HEK293T (cell line): ENCODE data around the gene MAGI2.

Source experiments
- FOXM1 ChIP-seq: fragments of 450-650 bp; IDR thresholded peaks from 2 replicates; pipeline ENCODE4 v1.6.1; 2017; ENCODE audit warnings: mild to moderate bottlenecking, borderline replicate concordance
- LEF1 ChIP-seq: fragments of 450-650 bp; IDR thresholded peaks from 2 replicates; pipeline ENCODE4 v1.6.1; 2017; ENCODE audit warnings: mild to moderate bottlenecking, borderline replicate concordance

GRCh38 chr7:78496096-78496630, 957.3 kb downstream of the MAGI2 start:
- TF ChIP-seq FOXM1, result no peak
- no peak for TF ChIP-seq LEF1
